22Rv1 (cell line): ENCODE data around the gene ERICH6.

Experiments
- CTCF ChIP-seq: fragments of 450-650 bp; IDR thresholded peaks from 2 replicates; pipeline ENCODE4 v1.5.1; 2017; ENCODE audit warnings: mild to moderate bottlenecking
- ZFX ChIP-seq: fragments of 450-650 bp; IDR thresholded peaks from 2 replicates; pipeline ENCODE4 v1.6.1; 2017; ENCODE audit warnings: antibody characterized with exemption, borderline replicate concordance

GRCh38 chr3:150626148-150626930 is 77.4 kb downstream of the ERICH6 start:
- TF ChIP-seq CTCF, result no peak
- no peak for TF ChIP-seq ZFX
